ENCODE results near the gene ST6GALNAC2.

The ST6GALNAC2 gene

GRCh38 chr17:76586741-76587487 is 1.3 kb upstream of the ST6GALNAC2 start:
- Mint-ChIP-seq H3K4me3 (no peak overlapping the region), H3K27ac (no peak overlapping the region), H3K4me1 (ENCODE audit: low read depth) (peaks cover 24% of the 10 kb centered on the region), H3K27me3 (peaks cover 64% of the 10 kb centered on the region), H3K36me3 (ENCODE audit: low read depth) (no peaks in the 10 kb centered on the region), H3K9me3 (no peaks in the 10 kb centered on the region)
- intact Hi-C loops (cut with micrococcal nuclease), result loop anchor here (5.0 kb wide), 1 partner anchor 35 kb away; no protein-coding TSS in a partner anchor

- intact Hi-C loops (cut with micrococcal nuclease), result loop anchor here (5.0 kb wide), 1 partner anchor 37 kb away; no protein-coding TSS in a partner anchor
- Mint-ChIP-seq H3K27ac (peak overlapping the region; percentile 77), H3K9me3 (no peaks in the 10 kb centered on the region), H3K4me1 (ENCODE audit: low read depth) (peaks cover 36% of the 10 kb centered on the region), H3K4me3 (peak overlapping the region; percentile 88), H3K36me3 (ENCODE audit: low read depth) (no peaks in the 10 kb centered on the region), H3K27me3 (peaks cover 62% of the 10 kb centered on the region)
Observed at GRCh38 chr17:76585033-76585648, 519 bp downstream of the ST6GALNAC2 start.

DNA sequence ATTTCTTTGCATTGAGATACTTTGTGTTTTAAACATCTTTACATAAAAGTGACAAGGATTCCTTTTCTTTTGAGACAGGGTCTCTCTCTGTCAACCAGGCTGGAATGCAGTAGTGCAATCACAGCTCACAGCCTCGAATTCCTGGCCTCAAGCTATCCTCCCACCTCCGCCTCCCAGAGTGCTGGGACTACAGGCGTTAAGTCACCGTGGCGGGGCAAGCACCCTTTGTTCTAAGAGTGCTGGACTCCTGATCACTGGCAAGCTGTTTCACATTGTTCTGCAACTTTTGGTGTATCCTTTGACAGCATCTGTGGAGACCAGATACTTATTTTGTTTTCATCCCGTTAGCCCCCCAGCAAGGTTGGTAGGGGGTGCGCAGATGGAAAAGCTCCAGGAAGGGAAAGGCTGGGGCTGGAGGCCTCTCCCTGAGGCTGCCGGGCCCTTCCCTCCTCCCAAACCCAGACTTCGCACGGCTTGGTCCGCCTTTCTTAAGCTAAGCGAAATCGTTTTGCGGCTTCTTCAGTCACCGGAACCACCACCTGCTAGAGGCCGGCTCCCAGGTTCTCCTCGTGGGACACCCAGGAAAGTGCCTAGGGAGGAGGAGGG is 1.1 kb downstream of the ST6GALNAC2 start:
- H3K4me3 Mint-ChIP-seq, result peak overlapping the region; percentile 88
- H3K27me3 Mint-ChIP-seq, result peaks cover 57% of the 10 kb centered on the region
- H3K27ac Mint-ChIP-seq, result peak overlapping the region; percentile 77
- intact Hi-C loops (cut with micrococcal nuclease), result loop anchor here (5.0 kb wide), 1 partner anchor 38 kb away; no protein-coding TSS in a partner anchor
- H3K4me1 Mint-ChIP-seq (ENCODE audit: low read depth), result peaks cover 42% of the 10 kb centered on the region
- no peaks in the 10 kb centered on the region for H3K36me3 Mint-ChIP-seq (ENCODE audit: low read depth)
- H3K9me3 Mint-ChIP-seq, result no peaks in the 10 kb centered on the region

DNA sequence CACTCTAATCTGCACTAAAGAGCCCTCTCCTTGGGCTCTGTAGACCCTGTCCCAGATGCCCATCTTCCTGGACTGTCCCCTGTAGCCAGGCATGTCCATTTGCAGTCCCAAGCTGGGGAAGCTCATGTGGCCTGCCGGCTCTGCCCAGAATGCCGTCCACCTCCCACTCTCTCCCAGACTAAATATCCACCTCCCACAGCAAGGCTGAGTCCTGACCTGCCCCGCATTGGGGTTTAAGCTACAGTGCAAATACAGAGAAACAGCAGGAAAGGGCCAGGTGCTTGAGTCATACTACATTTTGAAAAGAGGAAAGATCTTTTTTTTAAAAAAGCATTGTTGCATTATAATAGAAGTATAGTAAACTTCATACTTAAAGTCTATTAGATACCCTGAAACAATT is 3.0 kb downstream of the ST6GALNAC2 start:
- H3K9me3 Mint-ChIP-seq, result no peaks in the 10 kb centered on the region
- no peak overlapping the region for H3K4me3 Mint-ChIP-seq
- intact Hi-C loops (cut with micrococcal nuclease), result no loop called here
- no peaks in the 10 kb centered on the region for H3K36me3 Mint-ChIP-seq (ENCODE audit: low read depth)
- no peak overlapping the region for H3K27ac Mint-ChIP-seq
- H3K4me1 Mint-ChIP-seq (ENCODE audit: low read depth), result peaks cover 49% of the 10 kb centered on the region
- H3K27me3 Mint-ChIP-seq, result peaks cover 39% of the 10 kb centered on the region

DNA sequence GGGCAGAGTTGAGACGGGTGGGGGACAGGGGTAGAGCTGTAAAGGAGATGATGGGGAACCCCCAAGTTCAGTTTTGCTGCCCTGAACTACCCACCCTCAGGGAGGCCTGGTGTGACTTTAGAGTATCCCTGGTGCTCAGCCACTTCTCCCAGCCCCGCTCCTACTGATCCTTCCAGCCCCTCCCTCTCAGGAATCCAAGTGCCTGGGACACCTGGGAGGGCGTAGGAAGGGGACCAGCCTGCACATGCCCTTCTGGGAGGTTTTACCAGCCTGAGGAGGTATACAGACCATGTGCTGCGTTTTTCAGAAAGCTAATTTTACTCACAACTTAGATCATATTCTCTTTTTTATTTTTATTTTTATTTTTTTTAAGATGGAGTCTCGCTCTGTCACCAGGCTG is 4.1 kb downstream of the ST6GALNAC2 start:
- intact Hi-C loops (cut with micrococcal nuclease), result no loop called here
- Mint-ChIP-seq H3K4me3 (no peak overlapping the region), H3K27ac (no peak overlapping the region), H3K4me1 (ENCODE audit: low read depth) (peaks cover 44% of the 10 kb centered on the region), H3K9me3 (no peaks in the 10 kb centered on the region), H3K27me3 (peaks cover 28% of the 10 kb centered on the region), H3K36me3 (ENCODE audit: low read depth) (no peaks in the 10 kb centered on the region)

DNA sequence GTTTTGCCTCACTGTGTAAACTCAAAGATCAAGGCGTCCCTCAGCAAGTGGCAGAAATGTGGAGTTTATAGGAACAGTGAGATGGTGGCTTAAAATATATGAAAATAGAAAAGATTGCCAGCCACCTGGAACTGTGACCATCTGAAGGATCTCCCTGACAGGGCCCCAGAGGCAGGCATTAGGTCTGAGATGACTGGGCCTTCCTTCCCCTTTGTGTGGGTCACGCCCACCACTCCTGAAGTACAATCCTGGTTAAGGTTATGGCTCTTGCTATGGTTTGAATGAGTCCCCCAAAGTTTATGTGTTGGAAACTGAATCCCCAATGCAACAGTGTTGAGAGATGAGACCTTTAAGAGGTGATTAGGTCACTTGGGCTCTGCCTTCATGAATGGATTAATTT is 6.4 kb downstream of the ST6GALNAC2 start:
- no peaks in the 10 kb centered on the region for H3K9me3 Mint-ChIP-seq
- no peak overlapping the region for H3K4me3 Mint-ChIP-seq
- peaks cover 38% of the 10 kb centered on the region for H3K4me1 Mint-ChIP-seq (ENCODE audit: low read depth)
- no peak overlapping the region for H3K27ac Mint-ChIP-seq
- intact Hi-C loops (cut with micrococcal nuclease), result no loop called here
- H3K36me3 Mint-ChIP-seq (ENCODE audit: low read depth), result peaks cover under 1% of the 10 kb centered on the region
- H3K27me3 Mint-ChIP-seq, result peaks cover 22% of the 10 kb centered on the region

GRCh38 chr17:76578376-76578775 is 7.3 kb downstream of the ST6GALNAC2 start:
- Mint-ChIP-seq H3K27me3 (peaks cover 14% of the 10 kb centered on the region), H3K9me3 (no peaks in the 10 kb centered on the region), H3K4me3 (no peak overlapping the region), H3K4me1 (ENCODE audit: low read depth) (peaks cover 37% of the 10 kb centered on the region), H3K36me3 (ENCODE audit: low read depth) (peaks cover 8% of the 10 kb centered on the region), H3K27ac (no peak overlapping the region)
- intact Hi-C loops (cut with micrococcal nuclease), result no loop called here

DNA sequence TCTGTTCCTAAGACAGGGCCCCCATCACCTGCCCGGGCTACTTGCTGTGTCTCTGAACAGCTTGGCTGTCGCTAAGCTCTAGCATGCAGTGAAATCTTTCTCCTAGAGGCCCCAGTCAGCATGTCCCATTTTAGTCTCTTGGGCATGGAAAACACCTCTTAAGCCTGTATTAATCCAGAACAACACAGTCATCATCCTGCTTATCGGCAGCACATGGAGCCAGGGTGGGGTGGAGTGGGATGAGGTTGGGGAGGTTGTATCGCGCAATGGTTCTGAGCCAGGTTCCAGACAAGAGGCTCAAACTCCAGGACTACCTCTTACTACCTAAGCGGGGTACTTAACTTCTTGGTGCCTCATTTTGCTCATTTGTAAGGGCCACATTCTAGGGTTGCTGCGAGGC is 7.8 kb downstream of the ST6GALNAC2 start:
- H3K36me3 Mint-ChIP-seq (ENCODE audit: low read depth), result peaks cover 13% of the 10 kb centered on the region

DNA sequence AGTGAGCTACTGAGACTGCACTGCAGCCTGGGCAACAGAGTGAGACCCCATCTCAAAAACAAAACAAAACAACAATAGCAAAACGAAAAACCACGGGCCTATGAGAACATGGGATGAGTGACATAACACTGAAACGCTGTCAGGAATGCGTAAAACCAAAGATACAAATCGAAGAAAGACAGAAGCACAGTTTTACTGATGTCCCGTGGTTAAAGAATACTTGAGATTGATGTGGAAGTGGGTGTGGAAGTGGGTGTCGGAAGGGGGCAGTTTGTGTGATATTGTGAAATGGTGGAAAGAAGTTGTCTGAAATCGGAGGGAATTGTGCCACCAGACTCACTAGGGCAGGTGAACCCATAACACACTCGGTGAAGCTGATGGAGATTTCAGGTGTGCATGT is 9.5 kb downstream of the ST6GALNAC2 start:
- H3K9me3 Mint-ChIP-seq, result no peaks in the 10 kb centered on the region
- peaks cover 5% of the 10 kb centered on the region for H3K27me3 Mint-ChIP-seq
- H3K4me3 Mint-ChIP-seq, result no peak overlapping the region
- peaks cover 30% of the 10 kb centered on the region for H3K4me1 Mint-ChIP-seq (ENCODE audit: low read depth)
- no peak overlapping the region for H3K27ac Mint-ChIP-seq
- intact Hi-C loops (cut with micrococcal nuclease), result no loop called here
- peaks cover 21% of the 10 kb centered on the region for H3K36me3 Mint-ChIP-seq (ENCODE audit: low read depth)

More for the DNA sequence above, 7.8 kb downstream of the ST6GALNAC2 start:
- no peak overlapping the region for H3K4me3 Mint-ChIP-seq
- peaks cover 37% of the 10 kb centered on the region for H3K4me1 Mint-ChIP-seq (ENCODE audit: low read depth)
- no peaks in the 10 kb centered on the region for H3K9me3 Mint-ChIP-seq
- H3K27me3 Mint-ChIP-seq, result peaks cover 12% of the 10 kb centered on the region
- intact Hi-C loops (cut with micrococcal nuclease), result no loop called here
- H3K27ac Mint-ChIP-seq, result no peak overlapping the region

DNA sequence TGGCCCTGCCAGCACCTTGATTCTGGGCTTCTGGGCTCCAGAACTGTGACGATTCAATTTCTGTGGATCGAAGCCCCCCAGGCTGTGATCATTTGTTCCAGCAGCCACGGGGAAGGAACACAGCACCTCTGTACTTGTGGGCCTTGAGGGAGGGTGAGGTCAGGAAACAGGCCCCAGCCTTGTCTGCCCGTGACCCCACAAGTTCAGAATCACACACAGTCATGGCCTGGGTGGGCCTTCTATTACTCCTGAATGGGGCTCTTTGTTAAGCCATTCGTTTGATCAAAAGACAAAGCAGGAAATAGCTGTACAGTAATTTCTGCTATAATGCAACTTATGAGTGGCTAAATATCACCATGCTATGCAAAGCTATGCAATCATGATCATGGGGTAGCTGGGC is 10.1 kb downstream of the ST6GALNAC2 start:
- no peak overlapping the region for H3K4me3 Mint-ChIP-seq

DNA sequence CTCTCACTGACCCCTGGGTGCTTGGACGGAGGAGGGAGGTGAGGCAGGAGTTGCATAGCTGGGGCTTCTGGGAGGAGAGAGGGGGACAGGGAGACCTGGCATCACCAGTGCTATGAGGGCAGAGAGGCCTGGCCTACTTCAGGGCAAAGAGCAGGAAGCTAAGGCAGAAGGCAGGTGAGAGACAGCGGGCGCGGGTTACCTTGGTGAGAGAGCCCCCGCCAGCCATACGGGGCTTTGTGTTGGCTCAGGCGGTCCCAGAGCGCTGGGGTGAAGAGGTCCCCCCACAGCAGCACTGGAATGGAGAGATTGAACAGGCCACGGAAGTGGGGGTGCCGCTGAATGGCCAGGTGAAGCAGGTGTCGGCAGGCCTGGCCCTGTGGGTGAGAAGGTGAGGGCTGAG is 11.5 kb downstream of the ST6GALNAC2 start:
- H3K9me3 Mint-ChIP-seq, result no peaks in the 10 kb centered on the region
- H3K36me3 Mint-ChIP-seq (ENCODE audit: low read depth), result peaks cover 21% of the 10 kb centered on the region
- H3K4me1 Mint-ChIP-seq (ENCODE audit: low read depth), result peaks cover 11% of the 10 kb centered on the region
- H3K4me3 Mint-ChIP-seq, result no peak overlapping the region
- no peak overlapping the region for H3K27ac Mint-ChIP-seq
- peaks cover 7% of the 10 kb centered on the region for H3K27me3 Mint-ChIP-seq
- intact Hi-C loops (cut with micrococcal nuclease), result no loop called here

More for the DNA sequence above, 10.1 kb downstream of the ST6GALNAC2 start:
- Mint-ChIP-seq H3K36me3 (ENCODE audit: low read depth) (peaks cover 21% of the 10 kb centered on the region), H3K4me1 (ENCODE audit: low read depth) (peaks cover 23% of the 10 kb centered on the region), H3K27ac (no peak overlapping the region), H3K9me3 (no peaks in the 10 kb centered on the region), H3K27me3 (peaks cover 5% of the 10 kb centered on the region)
- intact Hi-C loops (cut with micrococcal nuclease), result no loop called here

DNA sequence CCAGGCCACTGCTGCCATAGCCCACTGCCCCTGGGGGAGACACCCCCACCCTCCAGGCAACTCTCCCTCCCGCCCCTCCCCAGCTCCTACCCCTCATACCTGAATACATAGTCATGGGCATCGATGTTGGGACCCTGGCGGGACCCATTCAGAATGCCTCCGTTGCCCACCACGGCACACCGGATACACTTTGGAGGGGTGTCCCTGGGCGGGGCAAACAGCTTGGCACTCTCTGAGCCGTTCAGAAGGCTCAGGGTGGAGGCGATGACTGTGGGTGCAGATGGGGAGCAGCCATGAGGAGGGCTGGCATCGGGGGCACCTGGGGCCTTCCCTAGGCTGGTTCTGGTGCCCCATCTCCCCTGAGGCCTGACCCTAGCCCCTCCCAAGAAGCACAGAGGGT is 12.6 kb downstream of the ST6GALNAC2 start:
- peaks cover 17% of the 10 kb centered on the region for H3K27me3 Mint-ChIP-seq
- no peaks in the 10 kb centered on the region for H3K9me3 Mint-ChIP-seq
- intact Hi-C loops (cut with micrococcal nuclease), result no loop called here
- H3K27ac Mint-ChIP-seq, result no peak overlapping the region
- H3K4me3 Mint-ChIP-seq, result no peak overlapping the region
- peaks cover 19% of the 10 kb centered on the region for H3K4me1 Mint-ChIP-seq (ENCODE audit: low read depth)
- H3K36me3 Mint-ChIP-seq (ENCODE audit: low read depth), result peaks cover 21% of the 10 kb centered on the region

- H3K27ac Mint-ChIP-seq, result no peak overlapping the region
- no peaks in the 10 kb centered on the region for H3K9me3 Mint-ChIP-seq
- H3K27me3 Mint-ChIP-seq, result peaks cover 21% of the 10 kb centered on the region
- H3K4me3 Mint-ChIP-seq, result no peak overlapping the region
- peaks cover 21% of the 10 kb centered on the region for H3K36me3 Mint-ChIP-seq (ENCODE audit: low read depth)
- intact Hi-C loops (cut with micrococcal nuclease), result no loop called here
- H3K4me1 Mint-ChIP-seq (ENCODE audit: low read depth), result peaks cover 26% of the 10 kb centered on the region
Observed at GRCh38 chr17:76572201-76572910, 13.3 kb downstream of the ST6GALNAC2 start.
